ENCODE results near the gene PEDS1.
"Not testable (repeated sequence)": the region's sequence is repeated elsewhere in the genome, so short reads cannot be mapped to it uniquely, and the experiment has no call there.

The PEDS1 gene

GRCh38 chr20:50153500-50154377 is at the start of gene PEDS1:
Gene PEDS1, minus strand, starts transcription at chr20:50153723. Its CDS starts 86 bp downstream, at chr20:50153637.
- DNase-seq (ENCODE audit: low read depth in 2 of 2): peak; percentile 42 to 54

- no peak for DNase-seq (ENCODE audit: low read depth in 2 of 2)
These were observed 49.2 kb upstream of the PEDS1 start for GRCh38 chr20:50202677-50203076.

GRCh38 chr20:50201710-50202109 is 48.2 kb upstream of the PEDS1 start:
- DNase-seq (ENCODE audit: low read depth in 2 of 2): not testable (repeated sequence)

GRCh38 chr20:50200482-50201104 is 47.1 kb upstream of the PEDS1 start:
- no peak for DNase-seq (ENCODE audit: low read depth in 2 of 2)

- DNase-seq (ENCODE audit: low read depth in 2 of 2): no peak
These were observed 46.2 kb upstream of the PEDS1 start for GRCh38 chr20:50199703-50200102.

- no peak for DNase-seq (ENCODE audit: low read depth in 2 of 2)
These were observed 45.2 kb upstream of the PEDS1 start for GRCh38 chr20:50198716-50199115.

- no peak for DNase-seq (ENCODE audit: low read depth in 2 of 2)
These were observed 44.7 kb upstream of the PEDS1 start for GRCh38 chr20:50198180-50198666.

- no peak for DNase-seq (ENCODE audit: low read depth in 2 of 2)
These were observed 44.1 kb upstream of the PEDS1 start for GRCh38 chr20:50197463-50198179.

- no peak for DNase-seq (ENCODE audit: low read depth in 2 of 2)
These were observed 43.4 kb upstream of the PEDS1 start for GRCh38 chr20:50196896-50197295.

GRCh38 chr20:50196248-50196647 is 42.7 kb upstream of the PEDS1 start:
- DNase-seq (ENCODE audit: low read depth in 2 of 2): no peak

- no peak for DNase-seq (ENCODE audit: low read depth in 2 of 2)
These were observed 42.1 kb upstream of the PEDS1 start for GRCh38 chr20:50195524-50196120.

GRCh38 chr20:50194831-50195523 is 41.5 kb upstream of the PEDS1 start:
- no peak for DNase-seq (ENCODE audit: low read depth in 2 of 2)

- DNase-seq (ENCODE audit: low read depth in 2 of 2): no peak
These were observed 40.9 kb upstream of the PEDS1 start for GRCh38 chr20:50194422-50194830.

- DNase-seq (ENCODE audit: low read depth in 2 of 2): no peak
These were observed 40.4 kb upstream of the PEDS1 start for GRCh38 chr20:50193836-50194421.

GRCh38 chr20:50193199-50193835 is 39.8 kb upstream of the PEDS1 start:
- no peak for DNase-seq (ENCODE audit: low read depth in 2 of 2)

GRCh38 chr20:50192364-50193198 is 39.1 kb upstream of the PEDS1 start:
- DNase-seq (ENCODE audit: low read depth in 2 of 2): peak in 1 of 2 donors; percentile 62

GRCh38 chr20:50191544-50192363 is 38.2 kb upstream of the PEDS1 start:
- no peak for DNase-seq (ENCODE audit: low read depth in 2 of 2)

GRCh38 chr20:50191065-50191543 is 37.6 kb upstream of the PEDS1 start:
- DNase-seq (ENCODE audit: low read depth in 2 of 2): peak in 1 of 2 donors; percentile 37

Data from stimulated activated CD4-positive, alpha-beta T cell treated with anti-CD3 and anti-CD28 coated beads, Interleukin-1b, Interleukin-23, amount 100 ng/mL, for 1 hour (primary cell).